Measurements from ENCODE around the gene TMC4.
"Not testable (repeated sequence)": the region's sequence is repeated elsewhere in the genome, so short reads cannot be mapped to it uniquely, and the experiment has no call there.

TMC4 gene

DNA sequence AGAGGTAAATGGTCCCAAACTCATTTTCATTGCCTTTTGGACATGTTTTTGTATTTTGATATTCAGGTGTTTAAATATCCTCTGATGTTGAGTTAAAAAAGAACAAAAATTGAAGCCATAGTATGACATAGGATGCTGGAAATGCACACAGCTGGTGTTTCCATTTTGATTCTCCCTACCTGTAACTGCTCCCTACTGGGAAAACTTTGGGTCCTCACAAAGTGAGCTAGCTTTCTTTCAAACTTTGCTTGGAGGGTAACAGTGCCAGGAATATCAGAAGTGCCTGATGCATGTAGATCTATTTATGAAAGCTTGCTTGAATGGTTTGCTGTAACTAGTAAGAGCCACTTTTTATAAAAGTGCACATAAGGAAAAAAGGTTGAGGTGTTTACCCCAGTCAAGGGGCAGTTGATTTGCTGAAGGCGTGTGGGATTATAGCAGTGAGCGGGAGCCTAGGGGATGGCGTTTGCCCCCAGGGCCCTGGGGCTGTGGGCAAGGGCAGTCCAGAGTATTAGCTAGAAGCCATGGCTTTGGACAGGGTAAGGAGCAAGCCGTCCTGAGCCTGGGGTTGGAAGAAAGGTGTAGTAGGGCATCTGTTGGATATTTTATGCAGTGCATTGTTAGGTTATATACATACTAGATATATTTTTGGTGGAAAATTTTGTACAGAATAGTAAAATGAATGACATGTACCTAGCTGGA, 32.0 kb upstream of the TMC4 start:
- DNase-seq (ENCODE audit: low read depth): no peak

DNA sequence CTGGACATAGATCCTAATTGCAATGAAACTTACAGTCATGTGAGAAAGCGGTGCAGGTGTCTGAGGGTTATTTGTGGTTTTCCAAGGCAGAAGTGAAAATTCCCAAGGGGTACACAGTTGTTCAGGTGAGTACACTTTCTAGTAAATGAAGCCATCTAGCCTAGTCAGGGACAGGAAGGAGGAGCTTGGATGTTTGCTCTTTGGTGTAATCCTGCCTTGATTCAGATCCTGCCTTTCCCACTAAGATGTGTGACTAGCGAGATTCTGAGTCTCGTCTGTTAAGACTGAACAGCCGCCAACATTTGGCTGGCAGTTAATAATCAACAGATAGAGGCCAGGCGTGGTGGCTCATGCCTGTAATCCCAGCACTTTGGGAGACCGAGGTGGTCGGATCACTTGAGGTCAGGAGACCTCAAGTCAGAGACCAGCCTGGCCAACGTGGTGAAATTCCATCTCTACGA, 30.2 kb upstream of the TMC4 start:
- no peak for DNase-seq (ENCODE audit: low read depth)

DNA sequence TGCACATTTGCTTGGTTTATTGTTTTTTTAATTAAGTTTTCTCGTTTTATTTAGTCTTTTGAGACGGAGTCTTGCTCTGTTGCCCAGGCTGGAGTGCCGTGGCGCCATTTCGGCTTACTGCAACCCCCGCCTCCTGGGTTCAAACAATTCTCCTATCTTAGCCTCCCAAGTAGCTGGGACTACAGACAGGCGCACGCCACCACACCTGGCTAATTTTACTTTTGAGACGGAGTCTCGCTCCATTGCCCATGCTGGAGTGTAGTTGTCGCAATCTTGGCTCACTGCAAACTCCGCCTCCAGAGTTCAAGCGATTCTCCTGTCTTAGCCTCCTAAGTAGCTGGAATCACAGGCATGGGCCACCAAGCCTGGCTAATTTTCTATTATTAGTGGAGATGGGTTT, 29.0 kb upstream of the TMC4 start:
- no peak for DNase-seq (ENCODE audit: low read depth)

DNA sequence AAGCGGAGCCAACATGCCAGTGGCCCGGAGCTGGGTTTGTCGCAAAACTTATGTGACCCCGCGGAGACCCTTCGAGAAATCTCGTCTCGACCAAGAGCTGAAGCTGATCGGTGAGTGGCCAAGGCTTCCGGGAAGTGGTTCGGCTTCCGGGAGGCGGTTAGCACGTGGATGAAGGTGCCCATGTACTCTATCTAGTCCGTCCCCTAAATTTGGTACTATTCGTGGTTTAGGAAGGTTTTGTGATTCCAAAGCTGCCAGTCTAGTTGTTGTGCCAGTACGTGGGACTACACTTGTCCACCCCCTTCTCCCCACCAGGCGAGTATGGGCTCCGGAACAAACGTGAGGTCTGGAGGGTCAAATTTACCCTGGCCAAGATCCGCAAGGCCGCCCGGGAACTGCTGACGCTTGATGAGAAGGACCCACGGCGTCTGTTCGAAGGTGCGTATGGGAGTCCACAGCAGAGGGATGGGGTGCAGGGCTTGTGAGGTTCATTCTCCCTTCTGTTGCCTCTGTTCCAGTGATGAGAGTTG, 28.3 kb upstream of the TMC4 start:
- DNase-seq (ENCODE audit: low read depth): no peak

DNA sequence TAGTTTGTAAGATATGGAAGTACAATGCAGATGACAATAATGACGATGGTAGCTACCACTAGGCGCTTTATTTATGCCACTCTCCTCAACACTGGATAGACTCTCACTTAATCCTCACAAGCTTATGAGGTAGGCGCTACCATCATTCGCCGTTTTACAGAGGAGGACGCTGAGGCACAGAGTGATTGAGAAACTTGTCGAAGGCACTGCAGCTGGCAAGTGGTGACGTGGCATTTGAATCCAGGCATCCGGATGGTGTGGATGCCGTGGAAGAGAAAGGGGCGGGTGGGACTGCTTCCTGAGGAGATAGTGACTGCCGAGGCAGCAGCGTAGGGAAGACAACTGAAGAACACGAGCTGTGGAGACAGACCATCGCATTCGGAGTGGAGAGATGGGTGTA, 26.4 kb upstream of the TMC4 start:
- no peak for DNase-seq (ENCODE audit: low read depth)

DNA sequence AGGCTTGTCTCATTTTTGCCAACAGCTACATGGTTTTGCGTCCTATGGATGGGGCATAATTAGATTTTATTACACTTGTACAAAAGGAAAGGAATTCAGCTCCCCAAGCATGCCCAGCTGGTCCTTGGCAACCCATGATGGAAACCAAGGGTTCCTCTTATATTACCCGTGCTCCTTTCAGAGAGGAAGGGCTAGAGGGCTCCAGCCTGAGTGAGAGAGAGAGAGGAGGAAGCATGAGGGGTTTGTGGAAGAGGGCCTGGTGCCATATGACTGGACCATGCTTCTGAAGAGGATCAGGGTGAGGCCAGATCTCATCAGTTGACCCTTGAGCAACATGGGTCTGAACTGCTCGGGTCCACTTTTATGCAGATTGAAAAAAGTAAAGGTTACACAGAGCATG, 24.2 kb upstream of the TMC4 start:
- no peak for DNase-seq (ENCODE audit: low read depth)

DNA sequence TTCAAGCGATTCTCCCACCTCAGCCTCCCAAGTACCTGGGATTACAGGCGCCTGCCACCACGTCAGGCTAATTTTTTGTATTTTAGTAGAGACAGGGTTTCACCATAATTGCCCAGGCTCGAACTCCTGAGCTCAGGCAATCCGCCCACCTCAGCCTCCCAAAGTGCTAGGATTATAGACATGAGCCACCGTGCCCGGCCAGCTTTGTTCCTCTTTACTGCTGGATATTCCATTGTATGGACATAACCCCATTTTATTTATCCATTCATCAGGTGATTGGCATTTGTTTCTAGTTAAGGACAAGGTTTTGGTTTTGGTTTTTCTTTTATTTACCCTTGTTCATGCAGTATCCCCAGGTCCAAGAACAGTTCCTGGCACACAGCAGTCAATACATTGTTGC, 23.6 kb upstream of the TMC4 start:
- DNase-seq (ENCODE audit: low read depth): no peak

DNA sequence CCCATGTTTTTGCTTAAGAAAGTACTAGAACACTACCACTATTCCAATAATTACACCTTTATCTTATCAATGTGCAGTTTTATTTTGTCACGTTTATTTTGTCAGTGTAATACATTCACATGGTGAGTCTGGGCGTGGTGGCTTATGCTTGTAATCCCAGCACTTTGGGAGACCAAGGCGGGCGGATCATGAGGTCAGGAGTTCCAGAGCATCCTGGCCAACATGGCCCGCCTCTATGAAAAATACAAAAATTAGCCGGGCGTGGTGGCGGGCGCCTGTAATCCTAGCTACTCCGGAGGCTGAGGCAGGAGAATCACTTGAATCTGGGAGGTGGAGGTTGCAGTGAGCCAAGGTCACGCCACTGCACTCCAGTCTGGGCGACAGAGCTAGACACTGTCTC, 21.5 kb upstream of the TMC4 start:
- not testable (repeated sequence) for DNase-seq (ENCODE audit: low read depth)

DNA sequence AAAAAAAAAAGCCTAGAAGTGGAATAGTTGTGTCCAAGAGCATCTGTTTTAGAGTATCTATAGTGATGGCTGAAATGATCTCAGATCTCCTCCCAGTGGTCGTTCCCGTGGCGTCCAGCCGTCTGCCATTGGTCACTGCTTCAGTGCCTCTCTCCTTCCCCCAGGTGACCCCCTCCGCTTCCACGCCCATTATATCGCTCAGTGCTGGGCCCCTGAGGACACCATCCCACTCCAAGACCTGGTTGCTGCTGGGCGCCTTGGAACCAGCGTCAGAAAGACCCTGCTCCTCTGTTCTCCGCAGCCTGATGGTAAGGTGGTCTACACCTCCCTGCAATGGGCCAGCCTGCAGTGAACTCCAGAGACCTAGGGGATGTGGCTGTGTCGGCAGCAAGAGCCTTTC, 20.1 kb upstream of the TMC4 start:
- no peak for DNase-seq (ENCODE audit: low read depth)

DNA sequence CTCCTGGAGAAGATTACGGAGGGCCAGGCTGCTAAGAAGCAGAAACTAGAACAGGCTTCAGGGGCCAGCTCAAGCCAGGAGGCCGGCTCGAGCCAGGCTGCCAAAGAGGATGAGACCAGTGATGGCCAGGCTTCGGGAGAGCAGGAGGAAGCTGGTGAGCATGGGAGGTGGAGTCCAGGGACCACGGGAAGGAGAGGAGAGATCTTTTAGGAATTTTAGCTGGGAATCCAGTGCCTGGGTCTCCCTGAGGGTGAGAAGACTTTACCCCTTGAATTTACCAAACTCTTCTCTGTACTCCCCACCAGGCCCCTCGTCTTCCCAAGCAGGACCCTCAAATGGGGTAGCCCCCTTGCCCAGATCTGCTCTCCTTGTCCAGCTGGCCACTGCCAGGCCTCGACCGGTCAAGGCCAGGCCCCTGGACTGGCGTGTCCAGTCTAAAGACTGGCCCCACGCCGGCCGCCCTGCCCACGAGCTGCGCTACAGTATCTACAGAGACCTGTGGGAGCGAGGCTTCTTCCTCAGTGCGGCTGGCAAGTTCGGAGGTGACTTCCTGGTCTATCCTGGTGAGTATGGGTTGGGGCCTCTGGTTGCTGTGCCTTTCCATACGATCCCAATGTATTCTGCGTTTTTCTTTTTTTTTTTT, 19.0 kb upstream of the TMC4 start:
- DNase-seq (ENCODE audit: low read depth): no peak

DNA sequence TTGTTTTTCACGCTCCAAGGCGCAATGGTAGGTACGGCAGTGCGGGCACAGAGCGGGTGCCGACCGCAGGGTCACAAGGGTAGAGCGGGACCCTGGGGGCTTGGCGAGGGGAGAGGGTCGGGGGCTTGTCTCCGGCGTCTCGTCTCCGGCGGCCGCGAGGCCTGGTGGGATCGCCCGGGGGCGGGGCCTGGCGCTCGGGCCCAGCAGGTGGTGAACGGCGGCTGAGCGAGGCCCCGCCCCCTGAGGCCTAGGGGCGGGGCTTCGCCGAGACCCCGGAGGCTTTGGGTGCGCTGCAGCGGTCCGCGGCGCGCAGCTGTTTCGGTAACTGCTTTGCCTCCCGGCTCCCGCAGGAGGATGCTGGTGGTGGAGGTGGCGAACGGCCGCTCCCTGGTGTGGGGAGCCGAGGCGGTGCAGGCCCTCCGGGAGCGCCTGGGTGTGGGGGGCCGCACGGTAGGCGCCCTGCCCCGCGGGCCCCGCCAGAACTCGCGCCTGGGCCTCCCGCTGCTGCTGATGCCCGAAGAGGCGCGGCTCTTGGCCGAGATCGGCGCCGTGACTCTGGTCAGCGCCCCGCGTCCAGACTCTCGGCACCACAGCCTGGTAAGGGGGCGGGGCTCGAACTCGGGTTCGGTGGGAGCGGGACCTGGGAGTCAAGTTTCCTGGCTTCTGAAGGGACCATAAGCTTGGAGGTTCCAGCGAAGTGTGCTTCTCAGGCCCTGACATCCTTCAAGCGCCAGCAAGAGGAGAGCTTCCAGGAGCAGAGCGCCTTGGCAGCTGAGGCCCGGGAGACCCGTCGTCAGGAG, 18.3 kb upstream of the TMC4 start, which contains the start of gene TSEN34:
TSEN34 (plus strand) TSS at position 298 of the 800 bp plus-strand sequence; CDS start at position 355, 57 bp downstream.
- DNase-seq (ENCODE audit: low read depth): peak; percentile 82

DNA sequence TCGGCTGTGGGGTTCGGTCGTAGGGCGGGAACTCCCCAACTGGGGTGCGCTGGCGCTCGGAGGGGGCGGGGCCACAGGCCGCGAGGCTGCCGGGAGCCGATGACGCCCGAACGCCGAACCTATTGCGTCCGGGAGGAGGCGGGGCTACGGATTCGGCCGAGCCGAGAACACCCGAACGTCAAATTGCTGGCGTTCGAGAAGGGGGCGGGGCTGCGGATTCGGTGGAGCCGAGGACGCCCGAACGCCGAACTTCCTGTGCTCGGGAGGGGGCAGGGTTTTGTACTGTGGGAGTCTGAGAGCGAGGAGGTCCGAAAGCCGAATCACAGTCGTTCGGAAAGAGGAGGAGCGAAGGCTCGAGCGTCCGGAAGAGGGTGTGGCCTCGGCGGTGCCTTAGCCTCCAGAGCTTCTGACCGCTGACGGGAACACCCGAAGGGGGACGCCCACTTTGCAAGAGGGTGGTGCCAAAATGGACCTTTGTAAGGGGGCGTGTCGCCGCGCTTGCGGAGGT, 17.6 kb upstream of the TMC4 start:
- peak; percentile 100 for DNase-seq (ENCODE audit: low read depth)

DNA sequence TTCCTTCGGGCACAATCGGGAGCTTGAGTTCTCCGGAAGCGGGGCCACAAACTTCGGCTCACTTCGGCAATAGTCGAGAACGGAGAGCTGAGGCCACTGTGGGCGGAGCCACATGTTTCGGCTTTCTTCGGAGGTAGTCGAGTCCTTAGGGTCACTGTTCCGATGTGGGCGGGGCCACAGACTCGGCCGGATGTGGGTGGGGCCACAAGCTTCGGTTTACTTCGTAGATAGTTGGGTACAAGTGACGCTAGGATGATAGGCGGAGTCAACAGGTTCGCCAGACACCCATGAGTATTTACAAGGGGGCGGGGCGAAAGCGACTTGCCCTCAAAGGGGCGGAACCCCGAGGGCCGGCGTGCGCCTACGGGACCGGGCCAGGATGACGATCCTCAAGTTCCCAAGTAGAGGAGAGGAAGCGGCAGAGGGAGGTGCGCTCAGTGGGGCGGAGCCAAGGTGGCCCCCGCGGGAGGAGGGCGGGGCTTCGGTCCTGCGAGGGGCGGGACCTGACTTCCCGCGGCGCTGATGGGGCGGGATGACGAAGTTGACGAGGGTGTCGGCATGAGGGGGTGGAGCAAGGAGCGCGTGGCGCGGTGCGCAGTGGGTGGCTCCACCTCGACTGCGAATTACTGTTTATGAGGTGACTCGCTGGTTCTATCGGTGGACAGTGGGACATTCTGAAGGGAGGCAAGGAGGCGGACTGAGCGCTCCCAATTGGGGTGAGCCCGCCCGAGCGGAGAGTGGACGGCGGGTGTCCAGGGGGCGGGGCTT, 17.0 kb upstream of the TMC4 start:
- DNase-seq (ENCODE audit: low read depth): peak; percentile 100

DNA sequence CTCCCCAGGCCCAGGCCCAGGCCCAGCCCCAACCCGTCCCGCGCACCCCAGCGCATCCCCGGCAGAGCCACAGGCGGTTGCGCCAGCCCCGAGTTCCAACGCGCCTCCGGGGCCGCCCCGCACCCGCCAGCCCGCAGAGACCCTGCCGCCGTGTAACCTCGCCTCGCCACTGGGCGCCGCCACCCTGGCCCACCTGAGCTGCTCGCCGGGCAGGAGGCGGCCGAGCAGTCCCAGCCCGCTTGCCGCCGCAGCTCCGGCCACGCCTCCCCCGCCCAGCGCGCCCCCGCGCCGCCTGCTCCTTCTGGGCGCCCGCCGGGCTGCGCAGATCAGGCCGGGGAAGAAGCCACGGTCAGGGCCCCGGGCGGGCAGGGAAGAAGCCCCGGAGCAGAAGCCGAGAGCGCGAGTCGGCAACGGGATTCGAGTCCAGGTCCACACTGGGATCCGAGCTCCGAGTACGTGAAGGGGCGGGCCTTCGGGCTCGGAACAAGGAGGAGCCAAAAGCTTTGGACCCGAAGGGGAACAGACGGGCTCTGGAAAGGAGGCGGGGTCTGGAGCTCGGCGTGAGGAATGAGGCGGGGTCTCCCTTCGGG, 16.3 kb upstream of the TMC4 start, which contains the start of gene MBOAT7:
MBOAT7 (minus strand) TSS at position 436 of the 590 bp plus-strand sequence. CDS start 1,072 bp downstream, outside the sequence.
- no peak for DNase-seq (ENCODE audit: low read depth)

DNA sequence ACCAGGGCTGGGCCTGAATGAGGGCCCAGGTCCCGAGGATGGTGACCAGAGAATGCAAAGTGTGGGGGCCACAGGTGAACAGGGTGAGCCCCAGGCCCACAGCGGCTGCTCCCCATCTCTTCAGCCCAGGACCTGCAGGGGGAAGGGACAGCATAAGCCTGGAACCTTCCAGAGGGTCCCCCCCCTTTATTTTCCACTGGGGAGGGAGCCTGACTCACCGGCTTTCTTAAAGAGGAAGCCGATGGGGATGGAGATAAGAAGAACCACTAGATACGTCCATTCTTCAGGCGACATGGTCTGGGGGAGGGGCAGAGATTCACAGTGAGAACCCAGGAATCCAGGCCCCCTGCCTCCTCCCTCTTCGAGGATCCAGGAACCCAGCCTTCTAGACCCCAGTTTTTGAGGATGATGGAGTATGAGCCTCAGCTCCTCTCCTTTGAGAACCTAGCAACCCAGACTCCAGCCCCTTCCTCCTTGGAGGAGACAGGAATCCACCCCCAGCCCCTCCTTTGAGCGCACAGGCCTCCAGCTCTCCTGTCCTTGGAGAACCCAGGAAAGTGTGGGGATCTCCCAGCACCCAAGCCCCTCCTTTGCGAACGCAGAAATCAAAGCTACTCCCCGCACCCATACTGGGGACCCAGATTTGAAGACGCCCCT, 15.4 kb upstream of the TMC4 start:
- DNase-seq (ENCODE audit: low read depth): peak; percentile 66

DNA sequence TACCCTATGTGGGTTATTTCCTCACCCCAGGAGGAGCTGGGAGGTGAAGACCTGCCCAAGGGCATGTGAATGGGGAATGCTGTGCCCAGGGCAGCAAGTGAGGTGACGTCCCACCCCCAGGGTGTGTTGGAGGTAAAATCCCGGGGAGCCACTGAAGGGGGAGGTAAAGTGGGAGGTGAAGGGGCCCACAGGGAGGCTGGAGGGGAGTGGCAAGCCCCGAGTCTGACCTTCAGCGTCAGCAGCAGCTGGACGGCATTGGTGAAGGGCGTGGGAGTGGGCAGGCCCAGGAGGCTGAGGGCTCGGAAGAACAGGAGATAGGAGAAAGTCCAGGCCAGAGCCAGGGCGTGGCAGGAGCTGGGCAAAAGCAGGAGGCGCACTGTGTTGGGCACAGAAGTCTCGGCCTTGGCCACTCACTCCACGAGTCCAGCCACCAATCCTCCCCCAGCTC, 14.0 kb upstream of the TMC4 start:
- no peak for DNase-seq (ENCODE audit: low read depth)

DNA sequence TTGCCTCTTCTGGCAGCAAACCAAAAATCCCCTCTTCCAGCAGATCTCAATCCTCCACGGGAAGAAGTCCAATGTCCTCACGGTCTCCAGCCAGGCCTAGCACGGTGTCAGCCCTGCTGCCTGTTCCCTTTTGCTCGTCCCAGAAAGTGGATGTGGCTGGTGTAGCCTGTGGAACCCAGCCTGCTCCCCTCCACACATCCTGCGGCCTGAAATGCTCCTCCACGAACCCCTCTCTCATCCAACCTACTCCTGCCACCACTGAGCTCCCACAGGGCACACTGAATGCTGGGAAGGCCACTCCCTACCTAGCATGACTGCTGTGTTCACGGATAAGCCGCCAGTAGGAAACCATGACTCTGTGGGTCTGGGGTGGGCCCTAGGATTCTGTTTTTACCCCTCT, 13.4 kb upstream of the TMC4 start:
- no peak for DNase-seq (ENCODE audit: low read depth)

DNA sequence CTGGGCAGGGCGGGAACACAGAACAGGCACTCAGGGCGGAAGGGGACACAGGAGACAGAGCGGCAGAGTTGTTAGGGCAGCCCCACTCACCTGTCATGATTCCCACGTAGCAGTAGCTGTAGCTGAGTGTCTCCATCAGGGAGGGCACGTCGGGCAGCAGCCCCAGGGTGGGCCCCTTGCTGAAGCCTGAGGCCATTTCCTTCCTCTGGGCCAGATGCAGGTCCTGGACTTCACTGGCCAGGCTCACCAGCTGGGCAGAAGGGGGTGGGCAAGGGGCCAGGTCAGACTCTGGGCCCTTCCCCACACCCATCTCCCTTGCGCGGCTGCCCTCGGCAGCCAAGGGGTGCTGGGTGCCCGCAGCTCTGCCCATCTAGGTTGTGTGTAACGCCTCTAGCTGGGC, 10.5 kb upstream of the TMC4 start:
- DNase-seq (ENCODE audit: low read depth): no peak

DNA sequence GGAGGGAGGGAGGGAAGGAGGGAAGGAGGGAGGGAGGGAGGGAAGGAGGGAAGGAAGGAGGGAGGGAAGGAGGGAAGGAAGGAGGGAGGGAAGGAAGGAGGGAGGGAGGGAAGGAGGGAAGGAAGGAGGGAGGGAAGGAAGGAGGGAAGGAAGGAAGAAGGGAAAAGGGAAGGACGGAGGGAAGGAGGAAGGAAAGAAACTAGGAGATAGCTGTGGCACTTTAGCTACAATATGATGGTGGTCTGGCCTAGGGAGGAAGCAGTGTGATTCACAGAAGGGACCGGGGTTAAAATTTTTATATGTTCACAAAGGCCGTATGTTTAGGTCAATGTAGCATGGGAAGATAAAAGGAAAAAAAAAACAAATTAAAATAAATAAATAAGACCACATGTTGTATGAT, 8.9 kb upstream of the TMC4 start:
- not testable (repeated sequence) for DNase-seq (ENCODE audit: low read depth)

DNA sequence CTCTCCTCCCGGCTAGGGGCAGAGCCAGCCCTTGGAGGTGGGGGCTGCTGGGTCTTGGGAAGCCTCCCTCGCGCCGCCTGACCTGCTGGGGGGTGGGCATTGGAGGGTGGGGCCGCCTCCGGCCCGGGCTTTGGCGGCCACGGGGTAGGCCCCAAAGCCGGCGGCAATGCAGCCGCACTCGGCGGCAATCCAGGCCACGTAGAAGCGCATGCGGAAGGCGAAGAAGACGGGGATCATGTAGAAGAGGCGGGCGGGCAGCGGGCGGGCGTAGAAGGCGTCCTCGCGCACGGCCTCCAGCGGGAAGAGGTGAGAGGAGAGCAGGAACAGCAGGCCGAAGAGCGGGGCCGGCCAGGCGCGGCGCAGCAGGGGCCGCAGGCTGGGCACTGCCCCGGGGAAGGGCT, 7.7 kb upstream of the TMC4 start:
- no peak for DNase-seq (ENCODE audit: low read depth)
